ENCODE data around the gene DIS3L2.
"Not testable (repeated sequence)": the region's sequence is repeated elsewhere in the genome, so short reads cannot be mapped to it uniquely, and the experiment has no call there.

Gene DIS3L2

GRCh38 chr2:232381204-232382031 lies 419.9 kb downstream of the DIS3L2 start:
- DNase-seq = not testable (repeated sequence)

GRCh38 chr2:232382331-232383225 lies 421.1 kb downstream of the DIS3L2 start:
- no peak for DNase-seq

GRCh38 chr2:232384466-232384865 lies 423.0 kb downstream of the DIS3L2 start:
- DNase-seq = no peak

- not testable (repeated sequence) for DNase-seq
These were observed 423.5 kb downstream of the DIS3L2 start for GRCh38 chr2:232385058-232385457.

DNA sequence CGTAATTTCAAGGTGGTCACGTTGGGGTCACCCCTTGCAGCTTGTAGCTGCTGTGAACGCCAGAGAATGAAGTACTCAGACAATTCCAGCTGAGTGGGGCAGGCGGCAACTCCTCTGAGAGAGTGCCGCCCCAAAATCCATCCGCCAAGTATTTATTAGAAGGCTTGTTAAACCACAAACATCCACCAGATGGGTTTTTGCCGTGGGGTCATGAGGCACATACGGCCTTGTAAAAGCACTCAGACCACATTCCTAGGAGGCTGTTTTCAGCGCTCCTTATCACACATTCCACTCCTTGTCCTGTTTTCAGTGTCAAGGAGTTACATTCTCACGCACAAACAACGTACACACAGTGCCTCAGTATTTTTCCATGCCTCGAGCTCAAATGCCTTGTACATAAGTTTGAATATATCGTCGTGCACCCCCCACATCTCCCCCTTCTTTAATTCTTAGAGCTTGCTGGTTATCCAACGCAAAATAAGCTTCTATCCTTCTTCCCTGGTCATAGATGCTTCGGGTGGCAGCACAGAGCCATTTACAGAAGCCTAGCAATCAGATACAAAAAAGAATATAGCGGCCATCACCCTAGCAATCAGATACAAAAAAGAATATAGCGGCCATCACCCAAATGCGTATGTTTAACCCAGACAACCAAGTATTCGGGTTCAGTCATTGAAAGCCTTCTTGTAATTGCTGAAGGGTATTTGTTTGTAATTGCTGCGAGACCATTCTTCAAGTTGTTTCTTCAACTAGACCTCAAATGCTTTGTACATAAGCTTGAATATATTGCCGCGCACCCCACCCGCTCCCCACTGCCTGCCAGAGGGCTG lies 424.4 kb downstream of the DIS3L2 start:
- no peak for DNase-seq

DNA sequence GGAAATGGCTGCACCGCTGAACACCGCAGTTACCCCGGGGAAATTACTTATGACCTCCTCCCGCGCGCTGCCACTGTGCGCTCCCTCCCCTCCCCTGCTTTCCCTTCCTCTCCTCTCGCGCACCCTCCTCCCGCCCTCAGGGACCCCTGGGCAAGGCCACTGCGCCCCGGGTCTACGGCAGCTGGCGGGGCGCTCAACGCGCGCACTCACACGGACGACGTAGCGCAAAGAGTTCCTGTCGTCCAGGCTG lies 424.9 kb downstream of the DIS3L2 start:
- no peak for DNase-seq

All from AML-193 (cell line).